K562 (cell line): ENCODE data around the gene ZBTB39. TPM values are rescaled to one million over a fixed set of nuclear protein-coding genes. Genes with fewer than 3 reads are reported as not detected.
A peak's percentile ranks its signal among the peaks of the same experiment; 100 is the strongest.

Experiments
- ARNT ChIP-seq, 2 experiments: fragments of 450-650 bp; IDR thresholded peaks; 2 replicates each; pipeline ENCODE4 v1.6.1; 2016; ENCODE audit warnings: mild to moderate bottlenecking in 1 of 2
- CBFA2T2 ChIP-seq: fragments of 450-650 bp; conservative IDR thresholded peaks from 2 replicates; pipeline ENCODE4 v1.6.1; 2017; ENCODE audit warnings: mild to moderate bottlenecking
- DNMT1 ChIP-seq: fragments of 450-650 bp; IDR thresholded peaks from 2 replicates; pipeline ENCODE4 v1.6.1; 2016; ENCODE audit warnings: antibody characterized with exemption, mild to moderate bottlenecking
- DPF2 ChIP-seq: fragments of 450-650 bp; IDR thresholded peaks from 2 replicates; pipeline ENCODE4 v1.6.1; 2016
- EZH2 ChIP-seq: IDR thresholded peaks from 2 replicates; pipeline ENCODE4 v1.6.1; 2012; ENCODE audit warnings: low read depth, mild to moderate bottlenecking, inconsistent platforms, low read length, borderline replicate concordance
- HDAC2 ChIP-seq: fragments of 450-650 bp; IDR thresholded peaks from 2 replicates; pipeline ENCODE4 v1.6.1; 2016; ENCODE audit warnings: mild to moderate bottlenecking
- HDAC3 ChIP-seq: fragments of 450-650 bp; IDR thresholded peaks from 2 replicates; pipeline ENCODE4 v1.6.1; 2018; ENCODE audit warnings: borderline replicate concordance, mild to moderate bottlenecking, moderate library complexity; ENCODE audit not compliant: partially characterized antibody
- HNRNPLL ChIP-seq: fragments of 200-400 bp; formaldehyde crosslinking; IDR thresholded peaks from 2 replicates; pipeline ENCODE4 v1.6.1; 2017; ENCODE audit warnings: low read length, low read depth, mild to moderate bottlenecking; ENCODE audit not compliant: poor library complexity, severe bottlenecking
- JUN ChIP-seq, 2 experiments: sonication (generic) in 1 of 2; formaldehyde crosslinking in 1 of 2; IDR thresholded peaks; 2 replicates each; pipeline versions ENCODE4 v1.6.1 to v1.8.0; 2012 to 2022; ENCODE audit warnings: borderline replicate concordance in 2 of 2, mild to moderate bottlenecking in 2 of 2, improper control_type of control experiment in 1 of 2, low read depth in 1 of 2, low read length in 1 of 2, missing genetic modification reagents in 1 of 2
- NCOA1 ChIP-seq: fragments of 450-650 bp; IDR thresholded peaks from 2 replicates; pipeline ENCODE4 v1.6.1; 2016; ENCODE audit warnings: low read depth
- NCOA6 ChIP-seq: fragments of 450-650 bp; IDR thresholded peaks from 2 replicates; pipeline ENCODE4 v1.6.1; 2017; ENCODE audit warnings: mild to moderate bottlenecking
- NUFIP1 ChIP-seq: fragments of 450-650 bp; IDR thresholded peaks from 2 replicates; pipeline ENCODE4 v1.6.1; 2018; ENCODE audit not compliant: partially characterized antibody
- PRPF4 ChIP-seq: fragments of 200-400 bp; formaldehyde crosslinking; IDR thresholded peaks from one replicate; pipeline ENCODE4 v1.6.1; 2017; ENCODE audit warnings: low read length, low read depth, mild to moderate bottlenecking; ENCODE audit not compliant: insufficient read depth, poor library complexity, severe bottlenecking
- RUNX1 ChIP-seq: sonication (generic); IDR thresholded peaks from 2 replicates; pipeline ENCODE4 v1.6.1; 2016; ENCODE audit warnings: antibody characterized with exemption, low read depth
- SMAD3 ChIP-seq: fragments of 450-650 bp; formaldehyde crosslinking; conservative IDR thresholded peaks from 2 replicates; pipeline ENCODE4 v1.4.0; 2020; ENCODE audit warnings: mild to moderate bottlenecking
- XRCC5 ChIP-seq: fragments of 200-400 bp; formaldehyde crosslinking; IDR thresholded peaks from 2 replicates; pipeline ENCODE4 v1.6.1; 2017; ENCODE audit warnings: low read depth, mild to moderate bottlenecking, low read length
- ZKSCAN3 ChIP-seq: fragments of 250-450 bp; sonication (Bioruptor Pico); IDR thresholded peaks from 2 replicates; pipeline ENCODE4 v1.4.0; 2020
- ZNF263 ChIP-seq: sonication (generic); formaldehyde crosslinking; IDR thresholded peaks from 2 replicates; pipeline ENCODE4 v1.8.0; 2022; ENCODE audit warnings: mild to moderate bottlenecking, missing genetic modification reagents, borderline replicate concordance
- ZNF668 ChIP-seq: fragments of 250-450 bp; sonication (Bioruptor Pico); IDR thresholded peaks from 2 replicates; pipeline ENCODE4 v1.8.0; 2022; ENCODE audit warnings: mild to moderate bottlenecking, inconsistent platforms
- polyA plus RNA-seq, 8 experiments: library from polyadenylated mRNA; depleted of rRNA in 4 of 8; stranded (reverse) in 5 of 8; unstranded in 3 of 8; fragments of >200 nt; fragmentation: Nextera tagmentation in 2 of 8; fragmentation: Illumina TruSeq in 1 of 8; extraction: Ambion mirVana in 2 of 8; extraction: Trizol in 1 of 8; gene quantifications; 2 replicates each; pipeline versions ENCODE4 v1.2.1 to v1.2.3, GENCODE V29; 2011 to 2014; ENCODE audit warnings: inconsistent platforms in 1 of 8, missing spikeins in 1 of 8
- total RNA-seq, 7 experiments: library from RNA; depleted of rRNA in 6 of 7; stranded (reverse); fragments of >200 nt in 6 of 7; fragmentation: Illumina TruSeq in 2 of 7; extraction: Trizol in 2 of 7; gene quantifications; 2 replicates each; pipeline versions ENCODE4 v1.2.1 to v1.2.3, GENCODE V29; 2011 to 2021; ENCODE audit warnings: low replicate concordance in 1 of 7
- TF ChIP-seq, protein P1 (sequence below), 2 experiments: fragments of 450-650 bp in 1 of 2; IDR thresholded peaks; 2 replicates each; pipeline ENCODE4 v1.6.1; 2011 to 2017; ENCODE audit warnings: low read depth in 2 of 2, antibody characterized with exemption in 1 of 2, borderline replicate concordance in 1 of 2, low read length in 1 of 2, mild to moderate bottlenecking in 1 of 2, mixed read lengths in 1 of 2; ENCODE audit not compliant: control insufficient read depth in 1 of 2
- TF ChIP-seq, protein P2 (sequence below): fragments of 450-650 bp; formaldehyde crosslinking; IDR thresholded peaks from 2 replicates; pipeline ENCODE4 v1.4.0; 2022; ENCODE audit warnings: mild to moderate bottlenecking, moderate library complexity
- TF ChIP-seq, protein P3 (sequence below): fragments of 250-450 bp; sonication (Bioruptor Pico); IDR thresholded peaks from 2 replicates; pipeline ENCODE4 v1.8.0; 2021; ENCODE audit warnings: moderate library complexity, mild to moderate bottlenecking, inconsistent platforms

ZBTB39 gene
- total and polyA plus RNA-seq, 9 of the 15 experiments (the other 6 are each of a cell fraction or from before 2014, with no cell fraction given), result 3.3 to 13.3 (median 8.6) TPM

DNA sequence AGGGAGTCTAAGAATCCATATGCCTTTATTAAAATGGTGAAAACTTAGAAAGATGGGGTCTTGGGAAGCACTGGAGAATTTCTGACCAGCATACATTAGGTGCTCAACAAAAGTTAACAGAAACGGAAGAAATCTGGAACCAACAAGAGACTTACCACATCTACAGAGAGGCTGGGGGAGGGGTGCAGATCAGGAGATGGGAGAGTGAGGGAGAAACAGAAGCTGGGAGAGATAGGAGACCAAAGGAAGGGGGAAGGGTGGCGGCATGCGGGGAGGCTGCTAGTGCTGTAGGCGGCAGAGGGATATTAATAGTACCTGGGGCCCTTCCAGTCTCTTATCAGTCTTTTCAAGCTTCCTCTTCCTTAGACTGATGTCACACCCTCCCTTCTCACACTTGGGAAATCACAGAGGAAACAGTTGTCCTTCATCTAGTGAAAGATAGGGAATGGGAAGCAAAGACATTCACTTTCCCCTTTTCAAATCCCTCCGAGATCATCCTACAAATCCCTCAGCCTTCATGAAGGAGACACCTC is 18.1 kb downstream of the ZBTB39 start (continued):
- TF ChIP-seq, protein P1, sequence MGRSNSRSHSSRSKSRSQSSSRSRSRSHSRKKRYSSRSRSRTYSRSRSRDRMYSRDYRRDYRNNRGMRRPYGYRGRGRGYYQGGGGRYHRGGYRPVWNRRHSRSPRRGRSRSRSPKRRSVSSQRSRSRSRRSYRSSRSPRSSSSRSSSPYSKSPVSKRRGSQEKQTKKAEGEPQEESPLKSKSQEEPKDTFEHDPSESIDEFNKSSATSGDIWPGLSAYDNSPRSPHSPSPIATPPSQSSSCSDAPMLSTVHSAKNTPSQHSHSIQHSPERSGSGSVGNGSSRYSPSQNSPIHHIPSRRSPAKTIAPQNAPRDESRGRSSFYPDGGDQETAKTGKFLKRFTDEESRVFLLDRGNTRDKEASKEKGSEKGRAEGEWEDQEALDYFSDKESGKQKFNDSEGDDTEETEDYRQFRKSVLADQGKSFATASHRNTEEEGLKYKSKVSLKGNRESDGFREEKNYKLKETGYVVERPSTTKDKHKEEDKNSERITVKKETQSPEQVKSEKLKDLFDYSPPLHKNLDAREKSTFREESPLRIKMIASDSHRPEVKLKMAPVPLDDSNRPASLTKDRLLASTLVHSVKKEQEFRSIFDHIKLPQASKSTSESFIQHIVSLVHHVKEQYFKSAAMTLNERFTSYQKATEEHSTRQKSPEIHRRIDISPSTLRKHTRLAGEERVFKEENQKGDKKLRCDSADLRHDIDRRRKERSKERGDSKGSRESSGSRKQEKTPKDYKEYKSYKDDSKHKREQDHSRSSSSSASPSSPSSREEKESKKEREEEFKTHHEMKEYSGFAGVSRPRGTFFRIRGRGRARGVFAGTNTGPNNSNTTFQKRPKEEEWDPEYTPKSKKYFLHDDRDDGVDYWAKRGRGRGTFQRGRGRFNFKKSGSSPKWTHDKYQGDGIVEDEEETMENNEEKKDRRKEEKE (IDR thresholded peaks at IDR 0.05; ENCODE audit: borderline replicate concordance in 1 of 2, control insufficient read depth in 1 of 2, low read depth in 2 of 2, low read length in 1 of 2), result no peak
- 0 out of 2 replicates have a peak, but pooled peaks have one; percentile 44 for TF ChIP-seq ZNF263 (CRISPR knock-in tag)
- TF ChIP-seq JUN (IDR thresholded peaks at IDR 0.05; ENCODE audit: borderline replicate concordance, low read depth, low read length), result peak; percentile 85
- no peak for TF ChIP-seq JUN (CRISPR knock-in tag; IDR thresholded peaks at IDR 0.05; ENCODE audit: borderline replicate concordance)
- TF ChIP-seq HNRNPLL, result no peak
- TF ChIP-seq ARNT (IDR thresholded peaks at IDR 0.05), result peak; percentile 98 to 99
- peak; percentile 99 for TF ChIP-seq DPF2
- peak; percentile 99 for TF ChIP-seq HDAC2
- TF ChIP-seq, protein P2, sequence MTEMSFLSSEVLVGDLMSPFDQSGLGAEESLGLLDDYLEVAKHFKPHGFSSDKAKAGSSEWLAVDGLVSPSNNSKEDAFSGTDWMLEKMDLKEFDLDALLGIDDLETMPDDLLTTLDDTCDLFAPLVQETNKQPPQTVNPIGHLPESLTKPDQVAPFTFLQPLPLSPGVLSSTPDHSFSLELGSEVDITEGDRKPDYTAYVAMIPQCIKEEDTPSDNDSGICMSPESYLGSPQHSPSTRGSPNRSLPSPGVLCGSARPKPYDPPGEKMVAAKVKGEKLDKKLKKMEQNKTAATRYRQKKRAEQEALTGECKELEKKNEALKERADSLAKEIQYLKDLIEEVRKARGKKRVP, result peak; percentile 59; the same call in 1 of the 2 replicates
- TF ChIP-seq NCOA6, result peak; percentile 86
- TF ChIP-seq, protein P3, sequence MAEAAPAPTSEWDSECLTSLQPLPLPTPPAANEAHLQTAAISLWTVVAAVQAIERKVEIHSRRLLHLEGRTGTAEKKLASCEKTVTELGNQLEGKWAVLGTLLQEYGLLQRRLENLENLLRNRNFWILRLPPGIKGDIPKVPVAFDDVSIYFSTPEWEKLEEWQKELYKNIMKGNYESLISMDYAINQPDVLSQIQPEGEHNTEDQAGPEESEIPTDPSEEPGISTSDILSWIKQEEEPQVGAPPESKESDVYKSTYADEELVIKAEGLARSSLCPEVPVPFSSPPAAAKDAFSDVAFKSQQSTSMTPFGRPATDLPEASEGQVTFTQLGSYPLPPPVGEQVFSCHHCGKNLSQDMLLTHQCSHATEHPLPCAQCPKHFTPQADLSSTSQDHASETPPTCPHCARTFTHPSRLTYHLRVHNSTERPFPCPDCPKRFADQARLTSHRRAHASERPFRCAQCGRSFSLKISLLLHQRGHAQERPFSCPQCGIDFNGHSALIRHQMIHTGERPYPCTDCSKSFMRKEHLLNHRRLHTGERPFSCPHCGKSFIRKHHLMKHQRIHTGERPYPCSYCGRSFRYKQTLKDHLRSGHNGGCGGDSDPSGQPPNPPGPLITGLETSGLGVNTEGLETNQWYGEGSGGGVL (CRISPR knock-in tag), result no peak
- no peak for TF ChIP-seq PRPF4
- peak; percentile 47; the same call in 1 of the 2 replicates for TF ChIP-seq XRCC5
- TF ChIP-seq SMAD3 (CRISPR knock-in tag), result peak; percentile 82; the same call in 1 of the 2 replicates
- TF ChIP-seq EZH2, result no peak
- TF ChIP-seq CBFA2T2, result peak; percentile 99
- peak; percentile 96 for TF ChIP-seq NCOA1
- peak; percentile 77; the same call in 1 of the 2 replicates for TF ChIP-seq RUNX1
- no peak for TF ChIP-seq ZKSCAN3 (CRISPR knock-in tag)
- no peak for TF ChIP-seq DNMT1
- no peak for TF ChIP-seq ZNF668
- peak; percentile 81 for TF ChIP-seq NUFIP1
- TF ChIP-seq HDAC3, result peak; percentile 100
